NB4 (cell line): ENCODE data around the gene TANGO6.

Experiments used
- CTCF ChIP-seq: IDR thresholded peaks from one replicate; pipeline ENCODE4 v1.5.1; 2012; ENCODE audit warnings: low read depth, low read length
- MAX ChIP-seq: IDR thresholded peaks from 2 replicates; pipeline ENCODE4 v1.6.1; 2011; ENCODE audit warnings: low read depth, low read length
- MYC ChIP-seq: IDR thresholded peaks from 2 replicates; pipeline ENCODE4 v1.6.1; 2011; ENCODE audit warnings: low read depth, low read length
- POLR2A ChIP-seq: IDR thresholded peaks from 2 replicates; pipeline ENCODE4 v1.6.1; 2011; ENCODE audit warnings: mild to moderate bottlenecking; ENCODE audit not compliant: insufficient read length; ENCODE audit errors: extremely low read depth

GRCh38 chr16:69017036-69017783 lies 173.9 kb downstream of the TANGO6 start:
- TF ChIP-seq CTCF (no peak), POLR2A (no peak), MAX (no peak), MYC (no peak)
